Keratinocyte (primary cell): ENCODE measurements around the gene CATSPER1.

ENCODE experiments used
- CTCF ChIP-seq, 3 experiments: IDR thresholded peaks in 1 of 3; conservative IDR thresholded peaks in 1 of 3; optimal IDR thresholded peaks in 1 of 3; 2 replicates in 2 of 3; 3 replicates in 1 of 3; pipeline versions ENCODE3 to v1.5.1; 2011; ENCODE audit warnings: low read length in 3 of 3, mild to moderate bottlenecking in 3 of 3, moderate library complexity in 2 of 3, control low read depth in 1 of 3, inconsistent platforms in 1 of 3; ENCODE audit not compliant: insufficient read depth in 2 of 3; ENCODE audit errors: extremely low read depth in 1 of 3
- EZH2 ChIP-seq: IDR thresholded peaks from one replicate; pipeline ENCODE4 v1.6.1; 2012; ENCODE audit warnings: inconsistent platforms, mild to moderate bottlenecking, low read length, moderate library complexity

- no peak for TF ChIP-seq CTCF (optimal IDR thresholded peaks at IDR 0.05 in 1 of 3, IDR thresholded peaks at IDR 0.05 in 1 of 3, conservative IDR thresholded peaks at IDR 0.05 in 1 of 3; ENCODE audit: extremely low read depth in 1 of 3, insufficient read depth in 2 of 3, low read length in 3 of 3)
- no peak for TF ChIP-seq EZH2
Measured at GRCh38 chr11:66071381-66071801, 45.1 kb upstream of the CATSPER1 start.
